ENCODE results near the gene ADGRF4.

ADGRF4 gene

GRCh38 chr6:47670851-47671250 is 27.5 kb upstream of the ADGRF4 start:
- Histone ChIP-seq H3K27ac (no peak overlapping the region), H3K27me3 (replicated peaks) (no peaks in the 10 kb centered on the region), H3K36me3 (replicated peaks) (no peaks in the 10 kb centered on the region), H3K4me3 (ENCODE audit: low read depth, low read length) (no peak overlapping the region)
- no peak for DNase-seq
- no peak for TF ChIP-seq CTCF (IDR thresholded peaks at IDR 0.05; ENCODE audit: low read depth, low read length, missing control alignments)
- in situ Hi-C loops (cut with HindIII; ENCODE audit: low pct_ligation_motif_present, low sequenced_read_pairs) = no loop called here

GRCh38 chr6:47671777-47672176 is 26.6 kb upstream of the ADGRF4 start:
- Histone ChIP-seq H3K36me3 (replicated peaks) (no peaks in the 10 kb centered on the region), H3K27ac (no peak overlapping the region), H3K4me3 (ENCODE audit: low read depth, low read length) (no peak overlapping the region), H3K27me3 (replicated peaks) (no peaks in the 10 kb centered on the region)
- no peak for DNase-seq
- TF ChIP-seq CTCF (IDR thresholded peaks at IDR 0.05; ENCODE audit: low read depth, low read length, missing control alignments) = no peak
- in situ Hi-C loops (cut with HindIII; ENCODE audit: low pct_ligation_motif_present, low sequenced_read_pairs) = no loop called here

GRCh38 chr6:47672816-47673215 is 25.6 kb upstream of the ADGRF4 start:
- no peak overlapping the region for H3K27ac ChIP-seq
- in situ Hi-C loops (cut with HindIII; ENCODE audit: low pct_ligation_motif_present, low sequenced_read_pairs) = no loop called here
- no peak overlapping the region for H3K4me3 ChIP-seq (ENCODE audit: low read depth, low read length)
- no peak for TF ChIP-seq CTCF (IDR thresholded peaks at IDR 0.05; ENCODE audit: low read depth, low read length, missing control alignments)
- no peaks in the 10 kb centered on the region for H3K36me3 ChIP-seq (replicated peaks)
- H3K27me3 ChIP-seq (replicated peaks) = no peaks in the 10 kb centered on the region
- DNase-seq = no peak

GRCh38 chr6:47674673-47675072 is 23.7 kb upstream of the ADGRF4 start:
- in situ Hi-C loops (cut with HindIII; ENCODE audit: low pct_ligation_motif_present, low sequenced_read_pairs) = no loop called here
- TF ChIP-seq CTCF (IDR thresholded peaks at IDR 0.05; ENCODE audit: low read depth, low read length, missing control alignments) = no peak
- no peak overlapping the region for H3K27ac ChIP-seq
- no peak overlapping the region for H3K4me3 ChIP-seq (ENCODE audit: low read depth, low read length)
- no peak for DNase-seq
- H3K36me3 ChIP-seq (replicated peaks) = no peaks in the 10 kb centered on the region
- H3K27me3 ChIP-seq (replicated peaks) = no peaks in the 10 kb centered on the region

- no peaks in the 10 kb centered on the region for H3K27me3 ChIP-seq (replicated peaks)
- no peak overlapping the region for H3K27ac ChIP-seq
- H3K36me3 ChIP-seq (replicated peaks) = no peaks in the 10 kb centered on the region
- DNase-seq = no peak
- in situ Hi-C loops (cut with HindIII; ENCODE audit: low pct_ligation_motif_present, low sequenced_read_pairs) = no loop called here
- H3K4me3 ChIP-seq (ENCODE audit: low read depth, low read length) = no peak overlapping the region
- TF ChIP-seq CTCF (IDR thresholded peaks at IDR 0.05; ENCODE audit: low read depth, low read length, missing control alignments) = no peak
These were observed 20.8 kb upstream of the ADGRF4 start for GRCh38 chr6:47677381-47678100.

GRCh38 chr6:47678739-47679138 is 19.6 kb upstream of the ADGRF4 start:
- H3K36me3 ChIP-seq (replicated peaks) = no peaks in the 10 kb centered on the region
- no peak for TF ChIP-seq CTCF (IDR thresholded peaks at IDR 0.05; ENCODE audit: low read depth, low read length, missing control alignments)
- no peak overlapping the region for H3K27ac ChIP-seq
- in situ Hi-C loops (cut with HindIII; ENCODE audit: low pct_ligation_motif_present, low sequenced_read_pairs) = no loop called here
- H3K27me3 ChIP-seq (replicated peaks) = no peaks in the 10 kb centered on the region
- no peak for DNase-seq
- H3K4me3 ChIP-seq (ENCODE audit: low read depth, low read length) = no peak overlapping the region

Measured in brain microvascular endothelial cell (primary cell).